Measurements from ENCODE around the gene SLK.

SLK gene

GRCh38 chr10:103947799-103948516, 19.0 kb upstream of the SLK start:
- Histone ChIP-seq H2BK5ac (ENCODE audit: low read length) (no peak overlapping the region), H4K5ac (ENCODE audit: low read length) (no peak overlapping the region), H3K18ac (ENCODE audit: low read length) (no peak overlapping the region), H3K4me3 (ENCODE audit: low read length) (no peak overlapping the region), H2BK15ac (replicated peaks; ENCODE audit: low read depth) (no peak overlapping the region), H4K8ac (ENCODE audit: low read depth, low read length) (no peak overlapping the region), H3K56ac (ENCODE audit: low read length) (no peak overlapping the region), H2AK5ac (ENCODE audit: low read length) (no peak overlapping the region), H3K4me2 (ENCODE audit: low read length) (no peak overlapping the region), H3K27me3 (ENCODE audit: insufficient read depth, low read length, poor library complexity) (no peaks in the 10 kb centered on the region), H3K27ac (ENCODE audit: low read depth, low read length) (no peak overlapping the region), H3K79me2 (ENCODE audit: control insufficient read depth, insufficient read depth, low read length) (no peaks in the 10 kb centered on the region), H3K36me3 (ENCODE audit: control insufficient read depth, insufficient read depth, low read length) (no peaks in the 10 kb centered on the region), H3K79me1 (ENCODE audit: low read length) (no peaks in the 10 kb centered on the region), H3K4me1 (ENCODE audit: control insufficient read depth, low read depth, low read length) (no peaks in the 10 kb centered on the region), H3K4ac (ENCODE audit: low read depth, low read length) (no peak overlapping the region), H2BK120ac (ENCODE audit: low read depth, low read length) (no peak overlapping the region), H3K23ac (ENCODE audit: low read length) (no peak overlapping the region), H3K9ac (ENCODE audit: low read length) (no peak overlapping the region)
- WGBS (ENCODE audit: extremely low coverage, insufficient coverage, low lambda C conversion rate) = no CpG with 5 or more reads among the region's 3 CpGs
- no peak for DNase-seq

GRCh38 chr10:103949728-103950127, 17.2 kb upstream of the SLK start:
- no peak overlapping the region for H4K5ac ChIP-seq (ENCODE audit: low read length)
- no peaks in the 10 kb centered on the region for H3K36me3 ChIP-seq (ENCODE audit: control insufficient read depth, insufficient read depth, low read length)
- H2BK5ac ChIP-seq (ENCODE audit: low read length) = no peak overlapping the region
- H3K4me3 ChIP-seq (ENCODE audit: low read length) = no peak overlapping the region
- H3K9ac ChIP-seq (ENCODE audit: low read length) = no peak overlapping the region
- H3K79me2 ChIP-seq (ENCODE audit: control insufficient read depth, insufficient read depth, low read length) = no peaks in the 10 kb centered on the region
- no peaks in the 10 kb centered on the region for H3K79me1 ChIP-seq (ENCODE audit: low read length)
- H3K27me3 ChIP-seq (ENCODE audit: insufficient read depth, low read length, poor library complexity) = no peaks in the 10 kb centered on the region
- no peaks in the 10 kb centered on the region for H3K4me1 ChIP-seq (ENCODE audit: control insufficient read depth, low read depth, low read length)
- H4K8ac ChIP-seq (ENCODE audit: low read depth, low read length) = no peak overlapping the region
- WGBS (ENCODE audit: extremely low coverage, insufficient coverage, low lambda C conversion rate) = no CpG with 5 or more reads among the region's 4 CpGs
- no peak overlapping the region for H3K56ac ChIP-seq (ENCODE audit: low read length)
- H3K27ac ChIP-seq (ENCODE audit: low read depth, low read length) = no peak overlapping the region
- no peak overlapping the region for H2BK120ac ChIP-seq (ENCODE audit: low read depth, low read length)
- H3K4me2 ChIP-seq (ENCODE audit: low read length) = no peak overlapping the region
- H3K18ac ChIP-seq (ENCODE audit: low read length) = no peak overlapping the region
- no peak overlapping the region for H3K4ac ChIP-seq (ENCODE audit: low read depth, low read length)
- no peak overlapping the region for H2AK5ac ChIP-seq (ENCODE audit: low read length)
- H2BK15ac ChIP-seq (replicated peaks; ENCODE audit: low read depth) = no peak overlapping the region
- H3K23ac ChIP-seq (ENCODE audit: low read length) = no peak overlapping the region
- DNase-seq = no peak

- no peak for DNase-seq
- Histone ChIP-seq H3K27ac (ENCODE audit: low read depth, low read length) (no peak overlapping the region), H3K18ac (ENCODE audit: low read length) (no peak overlapping the region), H3K27me3 (ENCODE audit: insufficient read depth, low read length, poor library complexity) (no peaks in the 10 kb centered on the region), H3K4me2 (ENCODE audit: low read length) (no peak overlapping the region), H2BK120ac (ENCODE audit: low read depth, low read length) (no peak overlapping the region), H4K5ac (ENCODE audit: low read length) (no peak overlapping the region), H2AK5ac (ENCODE audit: low read length) (no peak overlapping the region), H3K4ac (ENCODE audit: low read depth, low read length) (no peak overlapping the region), H3K79me2 (ENCODE audit: control insufficient read depth, insufficient read depth, low read length) (no peaks in the 10 kb centered on the region), H3K79me1 (ENCODE audit: low read length) (no peaks in the 10 kb centered on the region), H3K23ac (ENCODE audit: low read length) (no peak overlapping the region), H3K36me3 (ENCODE audit: control insufficient read depth, insufficient read depth, low read length) (no peaks in the 10 kb centered on the region), H2BK15ac (replicated peaks; ENCODE audit: low read depth) (no peak overlapping the region), H3K4me1 (ENCODE audit: control insufficient read depth, low read depth, low read length) (no peaks in the 10 kb centered on the region), H4K8ac (ENCODE audit: low read depth, low read length) (no peak overlapping the region), H3K4me3 (ENCODE audit: low read length) (no peak overlapping the region), H3K56ac (ENCODE audit: low read length) (no peak overlapping the region), H3K9ac (ENCODE audit: low read length) (no peak overlapping the region), H2BK5ac (ENCODE audit: low read length) (no peak overlapping the region)
- no CpG with 5 or more reads among the region's 2 CpGs for whole genome bisulfite sequencing (ENCODE audit: extremely low coverage, insufficient coverage, low lambda C conversion rate)
Measured at GRCh38 chr10:103951183-103951582, 15.8 kb upstream of the SLK start.

- DNase-seq = no peak
- Histone ChIP-seq H3K9ac (ENCODE audit: low read length) (no peak overlapping the region), H3K4me1 (ENCODE audit: control insufficient read depth, low read depth, low read length) (no peaks in the 10 kb centered on the region), H2BK5ac (ENCODE audit: low read length) (no peak overlapping the region), H2BK15ac (replicated peaks; ENCODE audit: low read depth) (no peak overlapping the region), H3K56ac (ENCODE audit: low read length) (no peak overlapping the region), H3K27me3 (ENCODE audit: insufficient read depth, low read length, poor library complexity) (no peaks in the 10 kb centered on the region), H2BK120ac (ENCODE audit: low read depth, low read length) (no peak overlapping the region), H3K4me2 (ENCODE audit: low read length) (no peak overlapping the region), H2AK5ac (ENCODE audit: low read length) (no peak overlapping the region), H3K4ac (ENCODE audit: low read depth, low read length) (no peak overlapping the region), H4K5ac (ENCODE audit: low read length) (no peak overlapping the region), H3K18ac (ENCODE audit: low read length) (no peak overlapping the region), H3K23ac (ENCODE audit: low read length) (no peak overlapping the region), H3K79me1 (ENCODE audit: low read length) (no peaks in the 10 kb centered on the region), H3K79me2 (ENCODE audit: control insufficient read depth, insufficient read depth, low read length) (no peaks in the 10 kb centered on the region), H3K36me3 (ENCODE audit: control insufficient read depth, insufficient read depth, low read length) (no peaks in the 10 kb centered on the region), H3K27ac (ENCODE audit: low read depth, low read length) (no peak overlapping the region), H4K8ac (ENCODE audit: low read depth, low read length) (no peak overlapping the region), H3K4me3 (ENCODE audit: low read length) (no peak overlapping the region)
- WGBS (ENCODE audit: extremely low coverage, insufficient coverage, low lambda C conversion rate) = no CpG with 5 or more reads among the region's 4 CpGs
Measured at GRCh38 chr10:103951942-103952341, 15.0 kb upstream of the SLK start.

GRCh38 chr10:103954543-103954942, 12.4 kb upstream of the SLK start:
- H3K56ac ChIP-seq (ENCODE audit: low read length) = no peak overlapping the region
- no peaks in the 10 kb centered on the region for H3K27me3 ChIP-seq (ENCODE audit: insufficient read depth, low read length, poor library complexity)
- no peak overlapping the region for H2BK15ac ChIP-seq (replicated peaks; ENCODE audit: low read depth)
- H3K36me3 ChIP-seq (ENCODE audit: control insufficient read depth, insufficient read depth, low read length) = no peaks in the 10 kb centered on the region
- no CpG with 5 or more reads among the region's 1 CpG for WGBS (ENCODE audit: extremely low coverage, insufficient coverage, low lambda C conversion rate)
- no peak overlapping the region for H4K5ac ChIP-seq (ENCODE audit: low read length)
- no peaks in the 10 kb centered on the region for H3K4me1 ChIP-seq (ENCODE audit: control insufficient read depth, low read depth, low read length)
- no peak overlapping the region for H3K4me3 ChIP-seq (ENCODE audit: low read length)
- H3K4me2 ChIP-seq (ENCODE audit: low read length) = no peak overlapping the region
- no peak overlapping the region for H2AK5ac ChIP-seq (ENCODE audit: low read length)
- no peak overlapping the region for H3K18ac ChIP-seq (ENCODE audit: low read length)
- DNase-seq = no peak
- no peak overlapping the region for H3K27ac ChIP-seq (ENCODE audit: low read depth, low read length)
- no peak overlapping the region for H4K8ac ChIP-seq (ENCODE audit: low read depth, low read length)
- H3K9ac ChIP-seq (ENCODE audit: low read length) = no peak overlapping the region
- H3K4ac ChIP-seq (ENCODE audit: low read depth, low read length) = no peak overlapping the region
- H2BK120ac ChIP-seq (ENCODE audit: low read depth, low read length) = no peak overlapping the region
- no peak overlapping the region for H2BK5ac ChIP-seq (ENCODE audit: low read length)
- H3K23ac ChIP-seq (ENCODE audit: low read length) = no peak overlapping the region
- no peaks in the 10 kb centered on the region for H3K79me2 ChIP-seq (ENCODE audit: control insufficient read depth, insufficient read depth, low read length)
- no peaks in the 10 kb centered on the region for H3K79me1 ChIP-seq (ENCODE audit: low read length)

GRCh38 chr10:103958996-103959395, 7.9 kb upstream of the SLK start:
- Histone ChIP-seq H3K27ac (ENCODE audit: low read depth, low read length) (no peak overlapping the region), H3K4me3 (ENCODE audit: low read length) (no peak overlapping the region), H3K4me1 (ENCODE audit: control insufficient read depth, low read depth, low read length) (no peaks in the 10 kb centered on the region), H3K79me2 (ENCODE audit: control insufficient read depth, insufficient read depth, low read length) (no peaks in the 10 kb centered on the region), H3K36me3 (ENCODE audit: control insufficient read depth, insufficient read depth, low read length) (no peaks in the 10 kb centered on the region), H3K56ac (ENCODE audit: low read length) (no peak overlapping the region), H3K4ac (ENCODE audit: low read depth, low read length) (no peak overlapping the region), H4K5ac (ENCODE audit: low read length) (no peak overlapping the region), H2BK120ac (ENCODE audit: low read depth, low read length) (no peak overlapping the region), H3K79me1 (ENCODE audit: low read length) (no peaks in the 10 kb centered on the region), H3K18ac (ENCODE audit: low read length) (no peak overlapping the region), H3K27me3 (ENCODE audit: insufficient read depth, low read length, poor library complexity) (no peaks in the 10 kb centered on the region), H4K8ac (ENCODE audit: low read depth, low read length) (no peak overlapping the region), H3K23ac (ENCODE audit: low read length) (no peak overlapping the region), H2BK15ac (replicated peaks; ENCODE audit: low read depth) (no peak overlapping the region), H3K4me2 (ENCODE audit: low read length) (no peak overlapping the region), H3K9ac (ENCODE audit: low read length) (no peak overlapping the region), H2BK5ac (ENCODE audit: low read length) (no peak overlapping the region), H2AK5ac (ENCODE audit: low read length) (no peak overlapping the region)
- DNase-seq = no peak
- 100% methylated on average over 2 of the region's 2 CpGs for WGBS (ENCODE audit: extremely low coverage, insufficient coverage, low lambda C conversion rate)

All from mesendoderm (in vitro differentiated cells).